GM12864 (cell line): Measurements from ENCODE around the gene DIS3L2.

Experiments
- DNase-seq: peaks from one replicate; pipeline ENCODE4 v3.0.0-alpha.2; 2011; ENCODE audit warnings: low read depth
- H3K4me3 ChIP-seq: 2 replicates; pipeline ENCODE4 v1.5.1; 2011; ENCODE audit warnings: mild to moderate bottlenecking, low read depth, low read length, control low read depth
- TF ChIP-seq, protein P1 (sequence below): IDR thresholded peaks from 2 replicates; pipeline ENCODE4 v1.5.1; 2011; ENCODE audit warnings: low read depth, mild to moderate bottlenecking, moderate library complexity, low read length, control low read depth, inconsistent platforms; ENCODE audit errors: missing control alignments

The DIS3L2 gene

DNA sequence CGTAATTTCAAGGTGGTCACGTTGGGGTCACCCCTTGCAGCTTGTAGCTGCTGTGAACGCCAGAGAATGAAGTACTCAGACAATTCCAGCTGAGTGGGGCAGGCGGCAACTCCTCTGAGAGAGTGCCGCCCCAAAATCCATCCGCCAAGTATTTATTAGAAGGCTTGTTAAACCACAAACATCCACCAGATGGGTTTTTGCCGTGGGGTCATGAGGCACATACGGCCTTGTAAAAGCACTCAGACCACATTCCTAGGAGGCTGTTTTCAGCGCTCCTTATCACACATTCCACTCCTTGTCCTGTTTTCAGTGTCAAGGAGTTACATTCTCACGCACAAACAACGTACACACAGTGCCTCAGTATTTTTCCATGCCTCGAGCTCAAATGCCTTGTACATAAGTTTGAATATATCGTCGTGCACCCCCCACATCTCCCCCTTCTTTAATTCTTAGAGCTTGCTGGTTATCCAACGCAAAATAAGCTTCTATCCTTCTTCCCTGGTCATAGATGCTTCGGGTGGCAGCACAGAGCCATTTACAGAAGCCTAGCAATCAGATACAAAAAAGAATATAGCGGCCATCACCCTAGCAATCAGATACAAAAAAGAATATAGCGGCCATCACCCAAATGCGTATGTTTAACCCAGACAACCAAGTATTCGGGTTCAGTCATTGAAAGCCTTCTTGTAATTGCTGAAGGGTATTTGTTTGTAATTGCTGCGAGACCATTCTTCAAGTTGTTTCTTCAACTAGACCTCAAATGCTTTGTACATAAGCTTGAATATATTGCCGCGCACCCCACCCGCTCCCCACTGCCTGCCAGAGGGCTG lies 424.4 kb downstream of the DIS3L2 start:
- TF ChIP-seq, protein P1, sequence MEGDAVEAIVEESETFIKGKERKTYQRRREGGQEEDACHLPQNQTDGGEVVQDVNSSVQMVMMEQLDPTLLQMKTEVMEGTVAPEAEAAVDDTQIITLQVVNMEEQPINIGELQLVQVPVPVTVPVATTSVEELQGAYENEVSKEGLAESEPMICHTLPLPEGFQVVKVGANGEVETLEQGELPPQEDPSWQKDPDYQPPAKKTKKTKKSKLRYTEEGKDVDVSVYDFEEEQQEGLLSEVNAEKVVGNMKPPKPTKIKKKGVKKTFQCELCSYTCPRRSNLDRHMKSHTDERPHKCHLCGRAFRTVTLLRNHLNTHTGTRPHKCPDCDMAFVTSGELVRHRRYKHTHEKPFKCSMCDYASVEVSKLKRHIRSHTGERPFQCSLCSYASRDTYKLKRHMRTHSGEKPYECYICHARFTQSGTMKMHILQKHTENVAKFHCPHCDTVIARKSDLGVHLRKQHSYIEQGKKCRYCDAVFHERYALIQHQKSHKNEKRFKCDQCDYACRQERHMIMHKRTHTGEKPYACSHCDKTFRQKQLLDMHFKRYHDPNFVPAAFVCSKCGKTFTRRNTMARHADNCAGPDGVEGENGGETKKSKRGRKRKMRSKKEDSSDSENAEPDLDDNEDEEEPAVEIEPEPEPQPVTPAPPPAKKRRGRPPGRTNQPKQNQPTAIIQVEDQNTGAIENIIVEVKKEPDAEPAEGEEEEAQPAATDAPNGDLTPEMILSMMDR, result no peak
- H3K4me3 ChIP-seq, result no peak overlapping the region
- no peak for DNase-seq

DNA sequence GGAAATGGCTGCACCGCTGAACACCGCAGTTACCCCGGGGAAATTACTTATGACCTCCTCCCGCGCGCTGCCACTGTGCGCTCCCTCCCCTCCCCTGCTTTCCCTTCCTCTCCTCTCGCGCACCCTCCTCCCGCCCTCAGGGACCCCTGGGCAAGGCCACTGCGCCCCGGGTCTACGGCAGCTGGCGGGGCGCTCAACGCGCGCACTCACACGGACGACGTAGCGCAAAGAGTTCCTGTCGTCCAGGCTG lies 424.9 kb downstream of the DIS3L2 start:
- TF ChIP-seq, protein P1, result no peak
- DNase-seq, result no peak
- H3K4me3 ChIP-seq, result no peak overlapping the region
